Activated naive CD4-positive, alpha-beta T cell treated with Interleukin-2 at 50 U/mL for 16 hours (primary cell): ENCODE results near the gene INPP5F.

Experiments used
- DNase-seq: peaks from one replicate; pipeline ENCODE4 v3.0.0-alpha.2; 2020

The INPP5F gene

DNA sequence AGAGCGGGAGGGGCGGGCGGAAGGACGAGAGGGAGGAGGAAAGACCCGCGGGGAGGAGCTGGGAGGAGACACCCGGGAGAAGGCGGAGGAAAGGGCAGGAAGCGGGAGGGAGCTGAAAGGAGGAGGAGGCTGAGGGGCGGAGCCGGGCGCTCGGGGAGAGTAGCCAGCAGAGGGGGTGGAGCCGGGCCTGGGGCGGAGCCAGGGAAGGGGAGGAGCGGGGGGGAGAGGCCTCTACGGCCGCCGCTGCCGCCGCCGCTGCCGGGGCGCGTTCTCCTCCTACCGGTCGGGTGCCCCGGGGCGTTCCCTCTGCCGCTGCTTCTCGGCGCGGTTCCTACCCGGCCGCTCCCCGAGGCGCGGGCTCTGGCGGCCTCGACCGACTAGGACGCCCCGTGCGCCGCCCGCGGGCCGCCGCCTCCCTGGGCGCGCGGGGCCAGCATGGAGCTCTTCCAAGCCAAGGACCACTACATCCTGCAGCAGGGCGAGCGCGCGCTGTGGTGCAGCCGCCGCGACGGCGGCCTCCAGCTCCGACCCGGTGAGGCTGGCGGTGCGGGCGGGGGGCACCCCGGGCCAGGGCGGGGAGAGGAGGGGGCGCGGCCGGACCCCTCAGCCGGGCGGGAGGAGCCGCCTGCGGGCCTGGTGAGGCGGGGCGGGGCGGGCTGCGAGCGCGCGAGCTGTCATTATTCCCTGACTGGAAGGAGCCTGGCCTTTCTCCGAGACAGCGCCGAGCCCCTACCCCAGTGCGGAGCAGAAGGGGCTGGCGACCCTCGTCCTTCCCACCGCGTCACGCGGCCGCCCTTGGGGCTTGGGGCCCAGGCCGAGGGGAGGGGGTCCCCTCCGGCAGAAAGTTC, at the start of gene INPP5F:
TSS of gene INPP5F (plus strand) at position 223 of the 848 bp plus-strand sequence. CDS start at position 436, 213 bp downstream.
- DNase-seq: peak; percentile 99

DNA sequence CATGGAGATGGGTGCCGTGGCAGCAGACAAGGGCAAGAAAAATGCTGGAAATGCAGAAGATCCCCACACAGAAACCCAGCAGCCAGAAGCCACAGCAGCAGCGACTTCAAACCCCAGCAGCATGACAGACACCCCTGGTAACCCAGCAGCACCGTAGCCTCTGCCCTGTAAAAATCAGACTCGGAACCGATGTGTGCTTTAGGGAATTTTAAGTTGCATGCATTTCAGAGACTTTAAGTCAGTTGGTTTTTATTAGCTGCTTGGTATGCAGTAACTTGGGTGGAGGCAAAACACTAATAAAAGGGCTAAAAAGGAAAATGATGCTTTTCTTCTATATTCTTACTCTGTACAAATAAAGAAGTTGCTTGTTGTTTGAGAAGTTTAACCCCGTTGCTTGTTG, 48.7 kb upstream of the INPP5F start:
- DNase-seq: no peak

GRCh38 chr10:119677904-119678755, 47.7 kb upstream of the INPP5F start:
- DNase-seq: no peak

GRCh38 chr10:119679480-119679829, 46.4 kb upstream of the INPP5F start:
- DNase-seq: no peak

DNA sequence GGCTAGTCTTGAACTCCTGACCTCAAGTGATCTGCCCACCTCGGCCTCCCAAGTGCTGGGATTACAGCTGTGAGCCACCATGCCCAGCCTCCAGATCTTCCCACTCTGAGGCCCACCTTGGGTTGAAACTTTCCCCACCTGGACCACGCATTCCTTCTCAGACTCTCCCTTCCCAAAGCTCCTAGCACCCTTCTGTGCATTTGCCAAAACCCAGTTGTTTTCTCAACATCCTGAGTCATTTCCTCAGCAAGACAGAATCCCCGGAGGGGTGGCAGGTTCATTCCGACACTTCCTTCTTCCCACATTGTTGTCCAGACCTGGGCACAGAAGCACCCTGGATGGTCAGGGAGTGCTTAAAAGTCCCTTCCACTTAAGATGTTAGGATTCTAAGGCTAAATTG, 45.8 kb upstream of the INPP5F start:
- no peak for DNase-seq

DNA sequence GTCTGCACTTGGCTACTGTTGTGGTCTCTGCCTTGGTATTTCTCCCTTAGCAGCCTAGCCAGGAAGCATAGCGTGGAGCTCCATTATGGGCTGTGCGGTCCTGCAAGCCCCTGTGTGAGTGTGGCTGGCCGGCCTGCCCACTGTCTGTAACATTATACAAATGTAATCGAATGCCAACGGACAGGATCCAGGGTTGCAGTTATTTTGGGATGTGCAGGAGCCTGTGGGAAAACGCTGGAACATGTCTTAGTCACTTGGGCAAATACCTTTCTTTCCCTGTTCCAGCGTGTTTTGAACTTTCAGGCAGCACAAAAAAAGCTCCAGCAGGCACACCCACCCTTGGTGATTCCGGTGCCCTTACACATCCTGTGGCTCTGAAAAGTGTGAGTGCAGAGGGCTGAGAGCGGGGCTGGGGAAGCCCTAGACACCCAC, 45.2 kb upstream of the INPP5F start:
- no peak for DNase-seq

DNA sequence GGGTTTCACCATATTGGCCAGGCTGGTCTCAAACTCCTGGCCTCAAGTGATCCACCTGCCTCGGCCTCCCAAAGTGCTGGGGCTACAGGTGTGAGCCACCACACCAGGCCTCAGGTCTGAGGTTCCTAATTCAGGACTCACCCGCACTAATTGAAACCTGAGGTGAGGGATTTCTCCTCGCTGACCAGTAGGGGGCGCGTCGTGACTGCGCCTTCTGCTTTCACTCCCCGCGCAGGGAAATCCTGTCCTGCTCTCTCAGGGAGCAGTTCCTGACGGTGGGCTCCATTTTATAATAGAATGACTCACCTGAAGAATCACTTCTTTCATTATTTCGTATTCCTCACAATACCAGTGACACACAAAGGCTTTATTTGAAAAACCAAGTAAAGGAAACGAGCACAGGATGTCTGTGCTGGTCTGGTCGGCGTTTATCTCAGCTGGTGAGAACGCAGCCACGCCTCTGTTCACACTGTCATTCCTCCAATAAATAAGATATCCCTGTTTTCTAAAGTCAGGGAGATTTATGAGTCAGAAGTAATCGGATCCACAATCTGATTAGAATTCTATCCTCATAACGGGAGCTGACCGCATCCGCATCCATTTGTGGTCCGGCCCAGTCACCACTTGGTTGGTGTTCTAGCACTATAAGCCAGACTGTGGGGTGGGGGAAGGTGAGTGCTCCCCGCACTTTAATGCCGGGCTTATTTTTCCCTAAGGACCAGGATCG, 39.2 kb upstream of the INPP5F start:
- peak; percentile 86 for DNase-seq

- DNase-seq: no peak
Measured at GRCh38 chr10:119687192-119688032, 38.4 kb upstream of the INPP5F start.

DNA sequence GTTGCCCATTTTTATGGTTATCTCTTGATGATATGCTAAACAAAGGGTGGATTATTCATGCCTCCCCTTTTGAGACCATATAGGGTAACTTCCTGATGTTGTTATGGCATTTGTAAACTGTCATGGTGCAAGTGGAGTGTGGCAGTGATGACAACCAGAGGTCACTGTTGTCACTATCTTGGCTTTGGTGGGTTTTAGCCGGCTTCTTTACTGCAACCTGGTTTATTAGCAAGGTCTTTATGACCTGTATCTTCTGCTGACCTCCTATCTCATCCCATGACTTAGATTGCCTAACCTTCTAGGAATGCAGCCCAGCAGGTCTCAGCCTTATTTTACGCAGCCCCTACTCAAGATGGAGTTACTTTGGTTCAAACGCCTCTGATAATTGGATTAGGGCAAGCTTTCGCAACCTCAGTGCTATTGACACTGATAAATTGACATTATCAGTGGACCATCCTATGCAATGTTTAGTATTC, 37.8 kb upstream of the INPP5F start:
- no peak for DNase-seq

DNA sequence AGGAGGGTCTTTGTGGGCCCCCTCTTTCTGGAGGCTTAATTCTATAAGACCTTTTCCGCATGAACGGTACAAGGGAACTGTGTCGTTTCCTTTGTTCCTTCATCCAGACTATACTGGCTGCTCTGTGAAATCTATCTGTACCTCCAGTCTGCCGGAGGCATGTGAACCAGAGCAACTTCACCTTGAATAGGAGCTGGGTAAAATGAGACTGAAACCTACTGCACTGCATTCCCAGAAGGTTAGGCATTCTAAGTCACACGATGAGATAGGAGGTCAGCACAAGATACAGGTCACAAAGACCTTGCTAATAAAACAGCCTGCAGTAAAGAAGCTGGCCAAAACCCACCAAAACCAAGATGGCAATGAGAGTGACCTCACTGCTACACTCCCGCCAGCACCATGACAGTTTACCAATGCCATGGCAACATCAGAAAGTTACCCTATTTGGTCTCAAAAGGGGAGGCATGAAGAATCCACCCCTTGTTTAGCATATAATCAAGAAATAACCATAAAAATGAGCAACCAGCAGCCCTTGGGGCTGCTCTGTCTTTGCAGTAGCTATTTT, 36.8 kb upstream of the INPP5F start:
- no peak for DNase-seq

DNA sequence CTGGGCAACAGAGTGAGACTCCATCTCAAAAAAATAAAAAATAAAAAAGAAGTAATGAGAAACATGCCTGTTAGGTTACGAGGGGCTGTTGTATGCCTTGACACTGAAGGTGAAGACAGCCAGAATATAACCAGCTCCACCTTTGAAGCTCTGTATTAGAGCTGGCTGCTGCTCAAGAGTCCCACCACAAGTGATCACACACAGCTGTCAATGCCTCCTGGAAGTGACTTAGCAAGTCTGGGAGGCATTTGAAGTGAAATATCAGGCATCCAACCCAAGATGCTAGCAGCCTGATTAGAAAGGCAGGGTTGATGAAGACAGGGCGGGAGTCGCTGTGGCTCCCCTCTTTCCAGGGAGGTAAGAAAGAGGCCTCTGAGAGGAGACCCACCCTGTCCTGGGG, 34.1 kb upstream of the INPP5F start:
- no peak for DNase-seq

DNA sequence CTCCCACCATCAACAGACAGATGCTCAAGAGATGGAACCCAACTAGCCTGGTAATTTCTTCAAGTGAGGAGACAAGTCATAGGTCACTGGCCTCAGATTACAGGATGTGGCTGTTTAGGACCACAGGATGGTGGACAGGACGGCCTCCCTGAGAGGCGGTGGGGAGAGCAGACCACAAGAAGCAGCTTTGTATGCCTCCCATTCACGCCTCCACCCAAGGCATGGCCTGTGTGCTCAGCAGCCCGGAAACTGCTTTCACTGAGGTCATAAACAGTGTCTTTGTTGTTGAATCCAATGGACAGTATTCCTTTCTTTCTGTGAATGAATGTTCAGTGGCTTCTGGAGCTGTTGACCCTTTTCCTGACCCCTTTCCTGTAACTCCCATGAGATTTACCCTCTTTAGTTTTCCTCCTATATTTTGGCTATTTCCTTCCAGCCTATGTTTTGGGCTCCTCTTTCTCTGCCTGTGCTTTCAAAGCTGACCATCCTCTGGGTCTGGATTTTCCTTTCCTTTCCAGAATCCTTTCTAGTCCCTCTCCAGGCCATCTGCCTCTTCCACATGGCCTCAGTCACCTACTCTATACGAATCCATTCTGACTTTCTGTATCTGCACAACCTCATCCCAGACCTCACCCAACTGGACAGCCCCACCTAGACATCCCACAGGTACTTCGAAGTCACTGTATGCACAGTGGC, 32.4 kb upstream of the INPP5F start:
- no peak for DNase-seq

DNA sequence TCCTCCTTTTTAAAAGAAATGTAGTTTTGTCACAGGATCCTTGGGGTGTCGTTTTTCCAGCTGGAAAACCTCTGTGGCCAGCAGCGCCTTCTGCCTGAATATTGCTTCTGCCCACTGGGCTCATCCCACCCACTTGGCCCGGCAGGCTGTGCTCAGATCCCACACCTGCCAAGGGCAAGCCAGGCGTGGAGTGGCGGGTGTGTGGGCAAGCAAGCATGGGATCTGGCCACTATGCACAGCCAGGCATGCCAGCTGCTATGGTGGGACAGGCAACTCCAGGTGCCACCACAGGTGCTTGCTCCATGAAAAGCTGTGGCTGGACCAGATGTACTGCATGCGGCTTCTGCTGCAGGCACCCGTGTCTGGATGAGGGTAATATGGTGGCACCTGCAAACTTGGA, 31.2 kb upstream of the INPP5F start:
- no peak for DNase-seq

- DNase-seq: no peak
Measured at GRCh38 chr10:119700321-119700954, 25.4 kb upstream of the INPP5F start.

GRCh38 chr10:119701861-119702260, 24.0 kb upstream of the INPP5F start:
- DNase-seq: no peak

DNA sequence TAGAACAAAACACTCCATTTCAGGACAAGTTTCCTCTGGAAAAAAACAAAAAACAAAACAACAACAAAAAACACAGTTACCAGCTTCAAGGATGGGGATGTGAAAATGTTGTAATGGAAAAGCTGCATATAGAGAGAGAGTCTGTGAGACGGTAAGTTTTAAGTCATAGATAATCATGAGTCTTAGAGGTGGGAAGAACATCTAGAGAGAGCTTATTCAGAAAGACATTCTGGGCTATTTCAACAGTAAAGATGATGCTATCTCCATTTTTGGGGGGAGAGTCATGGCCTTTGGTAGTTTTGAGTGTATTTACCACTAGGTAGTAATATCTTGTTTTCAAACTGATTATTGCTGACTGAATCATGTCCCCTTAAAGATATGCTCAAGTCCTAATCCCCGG, 23.3 kb upstream of the INPP5F start:
- DNase-seq: no peak

DNA sequence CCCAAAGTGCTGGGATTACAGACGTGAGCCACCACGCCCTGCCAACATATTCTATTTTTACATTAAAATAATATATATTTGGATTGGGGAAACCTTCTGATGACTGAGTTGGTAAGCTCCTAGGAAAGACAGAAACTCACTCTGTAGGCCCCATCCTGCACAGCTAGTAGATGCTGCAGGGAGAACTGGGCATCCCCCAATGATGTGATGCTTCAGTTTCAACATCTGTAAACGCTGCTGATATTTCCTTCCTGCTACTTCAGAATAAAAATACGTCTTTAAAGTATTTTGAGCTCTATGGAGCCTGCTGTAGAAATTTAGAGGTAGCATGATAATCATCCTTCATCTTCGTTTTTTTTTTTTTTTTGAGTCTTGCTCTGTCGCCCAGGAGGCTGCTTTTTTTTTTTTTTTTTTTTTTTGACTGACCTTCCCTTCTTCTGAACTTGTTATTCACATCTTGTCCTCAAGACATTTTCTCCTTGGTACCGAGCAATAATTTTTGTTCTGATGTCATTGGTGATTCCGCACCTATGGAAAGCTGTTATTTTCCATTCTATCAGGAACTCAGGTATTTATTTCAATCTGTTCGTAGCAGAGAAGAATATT, 21.8 kb upstream of the INPP5F start:
- no peak for DNase-seq

DNA sequence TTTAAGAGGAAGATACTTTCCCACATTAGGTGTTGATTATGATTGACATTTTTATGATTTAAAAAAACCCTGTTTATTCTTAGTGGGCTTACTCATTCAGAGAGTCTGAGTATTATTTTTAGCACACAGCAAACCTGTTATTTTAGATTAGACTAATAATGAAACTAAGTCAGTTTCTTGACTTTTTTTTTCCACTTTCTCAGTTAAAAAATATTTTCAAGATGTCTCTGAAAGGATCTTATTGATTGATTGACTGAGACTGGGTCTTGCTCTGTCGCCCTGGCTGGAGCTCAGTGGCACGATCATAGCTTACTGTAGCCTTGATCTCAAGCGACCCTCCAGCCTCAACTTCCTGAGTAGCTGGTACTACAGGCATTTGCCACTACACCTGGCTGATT, 20.4 kb upstream of the INPP5F start:
- peak; percentile 31 for DNase-seq

DNA sequence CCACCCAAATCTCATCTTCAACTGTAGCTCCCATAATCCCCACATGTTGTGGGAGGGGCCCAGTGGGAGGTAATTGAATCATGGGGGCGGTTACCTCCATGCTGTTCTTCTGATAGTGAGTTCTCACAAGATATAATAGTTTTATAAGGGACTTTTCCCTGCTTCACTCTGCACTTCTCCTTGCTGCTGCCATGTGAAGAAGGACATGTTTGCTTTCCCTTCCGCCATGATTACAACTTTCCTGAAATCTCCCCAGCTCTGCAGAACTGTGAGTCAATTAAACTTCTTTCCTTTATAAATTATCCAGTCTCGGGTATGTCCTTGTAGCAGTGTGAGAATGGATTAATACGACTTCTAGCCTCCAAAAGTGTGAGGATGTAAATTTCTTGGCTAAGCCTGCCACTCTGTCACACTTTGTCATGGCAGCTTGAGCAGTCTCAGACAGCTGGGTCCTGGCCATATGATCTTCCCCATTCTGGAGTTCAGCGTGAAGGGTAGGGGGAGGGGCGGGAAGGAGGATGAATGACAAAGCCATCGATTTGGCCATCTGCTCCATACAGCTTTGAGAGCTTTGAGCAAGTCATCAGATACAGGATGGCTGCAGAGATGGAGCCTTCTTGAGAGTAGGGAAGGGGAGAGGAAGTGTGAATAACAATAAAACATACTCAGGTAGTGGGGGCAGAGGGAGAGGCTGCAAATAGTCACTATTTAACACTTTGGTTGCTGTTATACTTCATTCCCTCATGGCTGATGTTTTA, 19.1 kb upstream of the INPP5F start:
- no peak for DNase-seq

- DNase-seq: peak; percentile 72
Measured at GRCh38 chr10:119707331-119707730, 18.5 kb upstream of the INPP5F start.
